Anterior cingulate cortex (tissue), 58 donors: ENCODE data around the gene MFSD12.

Source experiments
- DNase-seq, 58 donors: peaks; one replicate each; lab custom pipeline; 2025; lab: John Stamatoyannopoulos, UW

Gene MFSD12

GRCh38 chr19:3563709-3564524 is 6.5 kb upstream of the MFSD12 start:
- DNase-seq = no peak

GRCh38 chr19:3556978-3557460 is 367 bp downstream of the MFSD12 start:
- DNase-seq = peak in 1 of 58 donors; percentile 33

- DNase-seq = peak in 1 of 58 donors; percentile 12
Observed at GRCh38 chr19:3556423-3556977, 886 bp downstream of the MFSD12 start.

- no peak for DNase-seq
Observed at GRCh38 chr19:3555653-3556422, 1.5 kb downstream of the MFSD12 start.

GRCh38 chr19:3554254-3555083 is 2.9 kb downstream of the MFSD12 start:
- DNase-seq = no peak

GRCh38 chr19:3551792-3552095 is 5.6 kb downstream of the MFSD12 start:
- DNase-seq = no peak

- no peak for DNase-seq
Observed at GRCh38 chr19:3550947-3551791, 6.2 kb downstream of the MFSD12 start.

GRCh38 chr19:3549816-3550215 is 7.6 kb downstream of the MFSD12 start:
- no peak for DNase-seq

- peak in 27 of 58 donors; percentile 8 to 83 (median 37) for DNase-seq
Observed at GRCh38 chr19:3548606-3549005, 8.8 kb downstream of the MFSD12 start.

- no peak for DNase-seq
Observed at GRCh38 chr19:3547767-3548282, 9.6 kb downstream of the MFSD12 start.

- peak in 2 of 58 donors; percentile 17 to 43 for DNase-seq
Observed at GRCh38 chr19:3547301-3547731, 10.1 kb downstream of the MFSD12 start.

- no peak for DNase-seq
Observed at GRCh38 chr19:3546119-3546518, 11.3 kb downstream of the MFSD12 start.

- DNase-seq = no peak
Observed at GRCh38 chr19:3545669-3546034, 11.7 kb downstream of the MFSD12 start.

- DNase-seq = peak in 55 of 58 donors; percentile 30 to 95 (median 77)
Observed at GRCh38 chr19:3544742-3545668, 12.4 kb downstream of the MFSD12 start.

GRCh38 chr19:3544058-3544376 is 13.4 kb downstream of the MFSD12 start:
- DNase-seq = peak in 4 of 58 donors; percentile 13 to 51 (median 37)

- peak in 38 of 58 donors; percentile 11 to 91 (median 53) for DNase-seq
Observed at GRCh38 chr19:3543150-3544057, 14.0 kb downstream of the MFSD12 start.

- no peak for DNase-seq
Observed at GRCh38 chr19:3539756-3540118, 17.6 kb downstream of the MFSD12 start.
